ENCODE measurements around the gene RUNX1. TPM values are rescaled to one million over a fixed set of nuclear protein-coding genes. Genes with fewer than 3 reads are reported as not detected.
A peak's percentile ranks its signal among the peaks of the same experiment; 100 is the strongest.

Gene RUNX1
- total RNA-seq, 1 experiment from 2014 or later: 95.4 TPM

DNA sequence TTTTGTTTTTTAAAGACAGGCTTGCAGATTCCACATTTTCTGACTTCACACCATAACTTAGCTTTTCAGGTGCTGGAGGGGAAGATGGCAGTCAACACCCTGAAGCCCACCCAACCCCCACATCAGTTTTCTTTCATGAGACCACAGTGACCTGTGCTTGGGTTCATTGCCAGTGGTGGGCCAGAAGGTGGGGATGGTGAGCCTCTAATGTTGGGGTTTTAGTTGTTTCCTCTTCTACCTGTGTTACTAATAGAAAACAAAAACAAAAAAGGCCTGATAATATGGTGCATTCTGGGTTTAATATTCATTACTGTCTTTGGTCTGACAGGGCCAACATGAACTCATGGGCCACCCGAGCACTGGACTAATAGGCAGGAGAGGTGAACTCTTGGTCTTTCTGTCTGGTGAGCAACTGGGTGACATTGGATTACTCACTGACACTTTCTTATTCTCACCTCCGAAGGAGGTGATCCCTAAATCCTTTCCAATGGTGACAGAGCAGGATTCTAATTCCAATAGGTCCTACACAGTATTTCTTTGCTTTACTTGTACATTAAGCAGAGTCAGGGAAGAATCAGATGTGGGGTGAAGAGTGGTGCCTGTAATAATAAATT lies 247.5 kb downstream of the RUNX1 start:
- H3K27ac Mint-ChIP-seq (ENCODE audit: unreplicated experiment): peak overlapping the region; percentile 27
- H3K27me3 Mint-ChIP-seq (ENCODE audit: unreplicated experiment): no peaks in the 10 kb centered on the region
- intact Hi-C loops (cut with micrococcal nuclease; ENCODE audit: unreplicated experiment): loop anchor here (2.0 to 10.0 kb wide), 2 partner anchors 35 to 57 kb away; no protein-coding TSS in a partner anchor
- CTCF ChIA-PET: interaction anchor here (1.1 kb wide), 1 partner anchor 87 kb away, joined by 3 read pairs; no protein-coding TSS in a partner anchor
- peak; percentile 21 for DNase-seq
- peaks cover 60% of the 10 kb centered on the region for H3K36me3 Mint-ChIP-seq (ENCODE audit: insufficient read depth, unreplicated experiment)
- no peak overlapping the region for H3K4me3 Mint-ChIP-seq (ENCODE audit: low read depth, unreplicated experiment)
- H3K9me3 Mint-ChIP-seq (ENCODE audit: low read depth, unreplicated experiment): peaks cover 4% of the 10 kb centered on the region
- TF ChIP-seq, protein P1, sequence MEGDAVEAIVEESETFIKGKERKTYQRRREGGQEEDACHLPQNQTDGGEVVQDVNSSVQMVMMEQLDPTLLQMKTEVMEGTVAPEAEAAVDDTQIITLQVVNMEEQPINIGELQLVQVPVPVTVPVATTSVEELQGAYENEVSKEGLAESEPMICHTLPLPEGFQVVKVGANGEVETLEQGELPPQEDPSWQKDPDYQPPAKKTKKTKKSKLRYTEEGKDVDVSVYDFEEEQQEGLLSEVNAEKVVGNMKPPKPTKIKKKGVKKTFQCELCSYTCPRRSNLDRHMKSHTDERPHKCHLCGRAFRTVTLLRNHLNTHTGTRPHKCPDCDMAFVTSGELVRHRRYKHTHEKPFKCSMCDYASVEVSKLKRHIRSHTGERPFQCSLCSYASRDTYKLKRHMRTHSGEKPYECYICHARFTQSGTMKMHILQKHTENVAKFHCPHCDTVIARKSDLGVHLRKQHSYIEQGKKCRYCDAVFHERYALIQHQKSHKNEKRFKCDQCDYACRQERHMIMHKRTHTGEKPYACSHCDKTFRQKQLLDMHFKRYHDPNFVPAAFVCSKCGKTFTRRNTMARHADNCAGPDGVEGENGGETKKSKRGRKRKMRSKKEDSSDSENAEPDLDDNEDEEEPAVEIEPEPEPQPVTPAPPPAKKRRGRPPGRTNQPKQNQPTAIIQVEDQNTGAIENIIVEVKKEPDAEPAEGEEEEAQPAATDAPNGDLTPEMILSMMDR (IDR thresholded peaks at IDR 0.05; ENCODE audit: unreplicated experiment): no peak
- no TSS peak for BruUV-seq (replicated peaks)
- H3K4me1 Mint-ChIP-seq (ENCODE audit: low read depth, unreplicated experiment): peaks cover 82% of the 10 kb centered on the region

DNA sequence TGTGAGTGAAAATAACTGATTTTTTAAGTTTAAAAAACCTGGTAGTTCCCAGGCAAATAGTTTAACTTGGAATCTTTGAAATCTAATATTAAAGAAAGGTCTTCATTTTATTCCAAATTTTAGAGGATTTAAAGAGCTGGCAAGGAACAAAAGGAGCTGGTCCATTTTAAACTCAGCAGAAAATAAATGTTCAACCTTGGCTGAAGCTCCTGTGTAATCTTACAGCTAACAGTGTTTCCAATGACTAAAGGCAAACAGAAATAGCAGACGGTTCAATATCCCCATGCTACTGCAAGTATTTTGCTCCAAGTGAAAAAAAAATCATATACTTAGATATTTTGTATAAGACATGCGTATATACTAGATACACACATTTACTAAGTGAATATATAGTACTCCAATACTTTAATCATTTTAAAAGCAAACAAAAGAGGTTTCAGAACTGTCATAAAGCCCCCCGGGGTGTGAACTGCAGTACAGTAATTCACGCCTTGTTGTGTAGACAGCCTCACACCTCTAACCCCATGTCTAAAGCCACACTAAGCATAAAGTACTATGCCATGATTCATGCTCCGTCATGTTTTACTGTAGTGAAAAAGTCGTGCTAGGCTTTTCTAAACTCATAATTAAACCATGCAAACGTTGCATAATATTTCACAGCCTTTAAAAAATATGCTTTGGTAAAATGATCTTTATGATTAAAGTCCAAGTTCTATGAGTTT lies 248.1 kb downstream of the RUNX1 start:
- Mint-ChIP-seq H3K27ac (ENCODE audit: unreplicated experiment) (peak overlapping the region; percentile 27), H3K4me1 (ENCODE audit: low read depth, unreplicated experiment) (peaks cover 86% of the 10 kb centered on the region), H3K4me3 (ENCODE audit: low read depth, unreplicated experiment) (no peak overlapping the region), H3K36me3 (ENCODE audit: insufficient read depth, unreplicated experiment) (peaks cover 60% of the 10 kb centered on the region), H3K27me3 (ENCODE audit: unreplicated experiment) (no peaks in the 10 kb centered on the region), H3K9me3 (ENCODE audit: low read depth, unreplicated experiment) (peaks cover 4% of the 10 kb centered on the region)
- no peak for DNase-seq
- intact Hi-C loops (cut with micrococcal nuclease; ENCODE audit: unreplicated experiment): loop anchor here (2.0 to 10.0 kb wide), 2 partner anchors 36 to 56 kb away; no protein-coding TSS in a partner anchor
- TF ChIP-seq, protein P1 (IDR thresholded peaks at IDR 0.05; ENCODE audit: unreplicated experiment): no peak
- no TSS peak for BruUV-seq (replicated peaks)
- CTCF ChIA-PET: interaction anchor here (0.5 to 1.1 kb wide), 2 partner anchors 87 to 215 kb away, joined by 3 read pairs; no protein-coding TSS in a partner anchor

DNA sequence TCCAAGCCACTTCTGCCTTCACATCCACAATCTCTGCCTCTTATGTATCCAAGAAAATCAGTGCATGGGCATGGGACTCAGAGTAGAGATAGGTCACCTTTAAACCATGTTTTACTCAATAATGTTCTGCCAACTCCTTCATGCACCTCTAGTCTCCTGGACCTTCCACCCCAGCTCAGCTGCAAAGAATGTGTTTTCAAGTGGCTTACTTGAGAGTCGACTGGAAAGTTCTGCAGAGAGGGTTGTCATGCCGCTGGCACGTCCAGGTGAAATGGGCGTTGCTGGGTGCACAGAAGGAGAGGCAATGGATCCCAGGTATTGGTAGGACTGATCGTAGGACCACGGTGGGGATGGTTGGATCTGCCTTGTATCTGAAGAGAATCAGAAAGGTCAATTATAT lies 250.0 kb downstream of the RUNX1 start:
- peak overlapping the region; percentile 56 for H3K27ac Mint-ChIP-seq (ENCODE audit: unreplicated experiment)
- TF ChIP-seq, protein P1 (IDR thresholded peaks at IDR 0.05; ENCODE audit: unreplicated experiment): no peak
- H3K9me3 Mint-ChIP-seq (ENCODE audit: low read depth, unreplicated experiment): no peaks in the 10 kb centered on the region
- H3K4me1 Mint-ChIP-seq (ENCODE audit: low read depth, unreplicated experiment): peaks cover 85% of the 10 kb centered on the region
- CTCF ChIA-PET: no interaction called here
- intact Hi-C loops (cut with micrococcal nuclease; ENCODE audit: unreplicated experiment): loop anchor here (10.0 kb wide), 1 partner anchor 104 kb away; no protein-coding TSS in a partner anchor
- H3K27me3 Mint-ChIP-seq (ENCODE audit: unreplicated experiment): no peaks in the 10 kb centered on the region
- no TSS peak for BruUV-seq (replicated peaks)
- DNase-seq: no peak
- peaks cover 62% of the 10 kb centered on the region for H3K36me3 Mint-ChIP-seq (ENCODE audit: insufficient read depth, unreplicated experiment)
- no peak overlapping the region for H3K4me3 Mint-ChIP-seq (ENCODE audit: low read depth, unreplicated experiment)

DNA sequence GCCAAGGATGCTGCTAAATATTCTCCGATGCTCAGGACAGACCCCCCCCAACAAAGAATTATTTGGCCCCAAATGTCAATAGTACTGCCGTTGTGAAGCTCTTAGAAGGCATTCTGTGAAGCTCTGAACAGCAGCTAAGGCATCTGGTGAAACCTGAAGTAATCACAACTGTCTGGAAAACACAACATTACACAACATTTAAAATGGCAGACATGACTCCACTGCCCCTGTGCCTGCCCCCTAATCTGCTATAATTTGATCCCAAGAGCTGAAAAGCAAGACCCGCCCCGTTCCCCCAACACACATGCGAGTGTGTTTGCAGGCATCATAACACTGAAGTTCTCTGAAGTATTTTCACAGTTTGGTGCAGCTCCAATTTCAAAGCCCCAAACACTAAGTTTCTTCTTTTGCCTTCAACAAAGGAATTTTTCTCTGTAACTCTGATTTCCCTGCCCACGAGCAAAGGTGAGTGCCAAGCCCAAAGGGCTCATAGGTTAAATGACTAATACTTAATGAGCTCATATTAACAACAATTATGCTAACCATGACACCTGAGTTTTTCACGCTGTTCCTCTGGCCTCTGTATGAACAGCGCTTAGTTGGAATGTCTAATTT lies 251.1 kb downstream of the RUNX1 start:
- no peaks in the 10 kb centered on the region for H3K9me3 Mint-ChIP-seq (ENCODE audit: low read depth, unreplicated experiment)
- H3K4me3 Mint-ChIP-seq (ENCODE audit: low read depth, unreplicated experiment): peak overlapping the region; percentile 33
- no peak for DNase-seq
- H3K27ac Mint-ChIP-seq (ENCODE audit: unreplicated experiment): peak overlapping the region; percentile 65
- H3K4me1 Mint-ChIP-seq (ENCODE audit: low read depth, unreplicated experiment): peaks cover 80% of the 10 kb centered on the region
- no peaks in the 10 kb centered on the region for H3K27me3 Mint-ChIP-seq (ENCODE audit: unreplicated experiment)
- CTCF ChIA-PET: interaction anchor here (0.6 to 1.5 kb wide), 3 partner anchors 10 to 82 kb away, joined by 3 to 7 read pairs (median 3); no protein-coding TSS in a partner anchor
- intact Hi-C loops (cut with micrococcal nuclease; ENCODE audit: unreplicated experiment): loop anchor here (10.0 kb wide), 1 partner anchor 103 kb away; no protein-coding TSS in a partner anchor
- TF ChIP-seq, protein P1 (IDR thresholded peaks at IDR 0.05; ENCODE audit: unreplicated experiment): no peak
- H3K36me3 Mint-ChIP-seq (ENCODE audit: insufficient read depth, unreplicated experiment): peaks cover 57% of the 10 kb centered on the region
- no TSS peak for BruUV-seq (replicated peaks)
